Right lobe of liver (tissue), 6 donors: ENCODE measurements around the gene EIPR1. TPM values are rescaled to one million over a fixed set of nuclear protein-coding genes. Genes with fewer than 3 reads are reported as not detected.
"Not testable (repeated sequence)": the region's sequence is repeated elsewhere in the genome, so short reads cannot be mapped to it uniquely, and the experiment has no call there.

ENCODE experiments used
- ATAC-seq, 4 donors: fragments of 200-7000 bp; cut with Tn5 transposase; one replicate each; pipeline ENCODE4 v1.9.1; 2020; ENCODE audit warnings: mild to moderate bottlenecking in 4 of 4, moderate library complexity in 4 of 4
- DNase-seq, 3 donors: peaks; one replicate each; pipeline ENCODE4 v3.0.0-alpha.2; 2020
- H3K27ac ChIP-seq, 3 donors: fragments of 200-600 bp; one replicate each; pipeline ENCODE4 v1.8.0; 2022
- H3K27me3 ChIP-seq, 2 donors: fragments of 200-600 bp; one replicate each; pipeline ENCODE4 v1.8.0; 2022
- H3K36me3 ChIP-seq, 4 donors: fragments of 200-600 bp; sonication (generic) in 1 of 4; one replicate each; pipeline versions ENCODE4 v1.5.1 to v1.8.0; 2017 to 2022; ENCODE audit warnings: control low read depth in 1 of 4
- H3K4me1 ChIP-seq, 4 donors: fragments of 200-600 bp; sonication (generic) in 1 of 4; one replicate each; pipeline versions ENCODE4 v1.5.1 to v1.8.0; 2017 to 2022; ENCODE audit warnings: control low read depth in 1 of 4
- H3K4me3 ChIP-seq, 3 donors: fragments of 200-600 bp; one replicate each; pipeline ENCODE4 v1.8.0; 2022
- H3K9me3 ChIP-seq, 4 donors: fragments of 200-600 bp; sonication (generic) in 1 of 4; one replicate each; pipeline versions ENCODE4 v1.5.1 to v1.8.0; 2017 to 2022; ENCODE audit warnings: control low read depth in 1 of 4
- POLR2A ChIP-seq: fragments of 450-650 bp; IDR thresholded peaks from one replicate; pipeline ENCODE4 v1.6.1; 2017; ENCODE audit warnings: antibody characterized with exemption, mild to moderate bottlenecking
- WGBS: methylation state at CpG from one replicate; pipeline ENCODE4 v1.1.6; 2018; ENCODE audit warnings: low coverage, low lambda C conversion rate; ENCODE audit not compliant: insufficient coverage; ENCODE audit errors: missing lambda C conversion rate; 5-methylcytosine and 5-hydroxymethylcytosine counted together
- intact Hi-C, 2 donors: fragments of 100-400 bp; cut with DNase I; formaldehyde crosslinking; loops; one replicate each; pipeline versions ENCODE4 v1.11.2 to v1.14.1; 2022
- total RNA-seq, 6 experiments: library from RNA; depleted of rRNA in 2 of 6; stranded (reverse); fragments of >200 nt in 2 of 6; fragmentation: NEBNext Ultra II Directional in 3 of 6; extraction: Animal tissue kit (Norgen Biotek cat#: 25700) in 3 of 6; gene quantifications; one replicate each; pipeline versions ENCODE4 v1.1.0 to v1.2.4, GENCODE V29; 2016 to 2023
- TF ChIP-seq, protein P1 (sequence below), 4 donors: fragments of 200-600 bp in 3 of 4; fragments of 450-650 bp in 1 of 4; IDR thresholded peaks; one replicate each; pipeline versions ENCODE4 v1.5.1 to v1.8.0; 2016 to 2022; ENCODE audit warnings: antibody characterized with exemption in 4 of 4, mild to moderate bottlenecking in 2 of 4
- donor health status: DM: no; HTN: yes; CAD: no.
- donor health status: DM: no; HTN: no; CAD: no.
- donor health status: DM: no; HTN: no; CAD: no.
- donor health status: DM: no; HTN: yes; CAD: no.
- donor health status: DM: no; HTN: yes; CAD: no.

The EIPR1 gene
- total RNA-seq, 6 experiments from 2014 or later: 6.8 to 40.6 (median 11.6) TPM

DNA sequence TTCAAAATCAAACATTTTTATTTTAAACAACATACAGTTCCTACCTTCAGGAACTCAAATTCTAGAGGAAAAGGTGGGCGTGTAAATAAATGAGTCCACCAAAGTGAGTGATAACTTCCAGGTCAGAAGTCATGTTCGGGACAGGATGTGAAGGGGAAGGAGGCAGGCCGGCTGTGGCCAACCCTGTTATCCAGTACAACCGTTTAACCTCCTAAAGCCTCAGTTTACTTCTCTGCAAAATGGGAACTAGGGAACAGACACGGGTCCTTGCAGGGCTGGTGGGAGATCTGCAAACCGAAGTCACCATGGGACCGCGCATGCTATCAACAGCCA, 373 bp downstream of the EIPR1 start:
- intact Hi-C loops: no loop called here
- TF ChIP-seq, protein P1, sequence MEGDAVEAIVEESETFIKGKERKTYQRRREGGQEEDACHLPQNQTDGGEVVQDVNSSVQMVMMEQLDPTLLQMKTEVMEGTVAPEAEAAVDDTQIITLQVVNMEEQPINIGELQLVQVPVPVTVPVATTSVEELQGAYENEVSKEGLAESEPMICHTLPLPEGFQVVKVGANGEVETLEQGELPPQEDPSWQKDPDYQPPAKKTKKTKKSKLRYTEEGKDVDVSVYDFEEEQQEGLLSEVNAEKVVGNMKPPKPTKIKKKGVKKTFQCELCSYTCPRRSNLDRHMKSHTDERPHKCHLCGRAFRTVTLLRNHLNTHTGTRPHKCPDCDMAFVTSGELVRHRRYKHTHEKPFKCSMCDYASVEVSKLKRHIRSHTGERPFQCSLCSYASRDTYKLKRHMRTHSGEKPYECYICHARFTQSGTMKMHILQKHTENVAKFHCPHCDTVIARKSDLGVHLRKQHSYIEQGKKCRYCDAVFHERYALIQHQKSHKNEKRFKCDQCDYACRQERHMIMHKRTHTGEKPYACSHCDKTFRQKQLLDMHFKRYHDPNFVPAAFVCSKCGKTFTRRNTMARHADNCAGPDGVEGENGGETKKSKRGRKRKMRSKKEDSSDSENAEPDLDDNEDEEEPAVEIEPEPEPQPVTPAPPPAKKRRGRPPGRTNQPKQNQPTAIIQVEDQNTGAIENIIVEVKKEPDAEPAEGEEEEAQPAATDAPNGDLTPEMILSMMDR (IDR thresholded peaks at IDR 0.05): no peak
- TF ChIP-seq POLR2A: no peak
- H3K4me1 ChIP-seq: peaks cover 0 to 30% (median 0%) of the 10 kb centered on the region in 4 donors
- 2% methylated on average over 4 of the region's 8 CpGs for WGBS
- no peaks in the 10 kb centered on the region for H3K27me3 ChIP-seq
- H3K4me3 ChIP-seq: peak overlapping the region; percentile 79 to 93 (median 80)
- peak; percentile 4 to 13 (median 7) for ATAC-seq
- no peaks in the 10 kb centered on the region for H3K36me3 ChIP-seq
- H3K9me3 ChIP-seq: no peaks in the 10 kb centered on the region
- no peak for DNase-seq
- peak overlapping the region in 1 of 3 donors; percentile 61 for H3K27ac ChIP-seq

DNA sequence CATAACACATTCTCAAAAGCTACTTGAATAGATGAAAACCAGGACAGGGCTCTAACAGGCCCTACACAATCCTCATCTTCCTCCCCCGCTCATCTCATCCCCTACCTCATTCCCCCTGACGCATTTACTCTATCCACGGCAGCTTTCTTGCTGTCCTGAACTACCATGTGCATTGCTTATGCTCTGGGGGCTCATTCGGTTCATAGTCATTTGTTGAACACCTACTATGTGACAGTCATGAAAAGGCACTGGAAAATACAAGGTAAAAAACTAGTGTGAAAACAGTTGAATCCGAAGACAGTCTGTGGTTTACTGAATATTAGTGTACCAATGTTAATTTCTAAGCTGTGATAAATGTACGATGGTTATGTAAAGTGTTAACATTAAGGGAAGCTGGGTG, 797 bp downstream of the EIPR1 start:
- Histone ChIP-seq H3K27me3 (no peaks in the 10 kb centered on the region), H3K4me1 (peaks cover 0 to 30% (median 0%) of the 10 kb centered on the region in 4 donors), H3K27ac (peak overlapping the region in 1 of 3 donors; percentile 61), H3K36me3 (no peaks in the 10 kb centered on the region), H3K9me3 (no peaks in the 10 kb centered on the region), H3K4me3 (peak overlapping the region; percentile 79 to 93 (median 80))
- no peak for ATAC-seq
- TF ChIP-seq, protein P1 (IDR thresholded peaks at IDR 0.05): no peak
- no peak for TF ChIP-seq POLR2A
- intact Hi-C loops: no loop called here
- DNase-seq: no peak
- 68% methylated on average over 6 of the region's 6 CpGs for WGBS

DNA sequence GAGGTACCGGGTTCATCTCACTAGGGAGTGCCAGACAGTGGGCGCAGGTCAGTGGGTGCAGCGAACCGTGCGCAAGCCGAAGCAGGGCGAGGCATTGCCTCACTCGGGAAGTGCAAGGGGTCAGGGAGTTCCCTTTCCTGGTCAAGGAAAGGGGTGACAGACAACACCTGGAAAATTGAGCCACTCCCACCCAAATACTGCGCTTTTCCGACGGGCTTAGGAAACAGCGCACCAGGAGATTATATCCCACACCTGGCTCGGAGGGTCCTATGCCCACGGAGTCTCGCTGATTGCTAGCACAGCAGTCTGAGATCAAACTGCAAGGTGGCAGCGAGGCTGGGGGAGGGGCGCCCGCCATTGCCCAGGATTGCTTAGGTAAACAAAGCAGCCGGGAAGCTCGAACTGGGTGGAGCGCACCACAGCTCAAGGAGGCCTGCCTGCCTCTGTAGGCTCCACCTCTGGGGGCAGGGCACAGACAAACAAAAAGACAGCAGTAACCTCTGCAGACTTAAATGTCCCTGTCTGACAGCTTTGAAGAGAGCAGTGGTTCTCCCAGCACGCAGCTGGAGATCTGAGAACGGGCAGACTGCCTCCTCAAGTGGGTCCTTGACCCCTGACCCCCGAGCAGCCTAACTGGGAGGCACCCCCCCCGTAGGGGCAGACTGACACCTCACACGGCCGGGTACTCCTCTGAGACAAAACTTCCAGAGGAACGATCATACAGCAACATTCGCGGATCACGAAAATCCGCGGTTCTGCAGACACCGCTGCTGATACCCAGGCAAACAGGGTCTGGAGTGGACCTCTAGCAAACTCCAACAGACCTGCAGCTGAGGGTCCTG, 8.1 kb downstream of the EIPR1 start:
- H3K4me3 ChIP-seq, H3K27ac ChIP-seq, DNase-seq, ATAC-seq, H3K4me1 ChIP-seq, intact Hi-C loops, H3K27me3 ChIP-seq, H3K36me3 ChIP-seq, H3K9me3 ChIP-seq: not testable (repeated sequence)
- WGBS: 94% methylated on average over 2 of the region's 34 CpGs

DNA sequence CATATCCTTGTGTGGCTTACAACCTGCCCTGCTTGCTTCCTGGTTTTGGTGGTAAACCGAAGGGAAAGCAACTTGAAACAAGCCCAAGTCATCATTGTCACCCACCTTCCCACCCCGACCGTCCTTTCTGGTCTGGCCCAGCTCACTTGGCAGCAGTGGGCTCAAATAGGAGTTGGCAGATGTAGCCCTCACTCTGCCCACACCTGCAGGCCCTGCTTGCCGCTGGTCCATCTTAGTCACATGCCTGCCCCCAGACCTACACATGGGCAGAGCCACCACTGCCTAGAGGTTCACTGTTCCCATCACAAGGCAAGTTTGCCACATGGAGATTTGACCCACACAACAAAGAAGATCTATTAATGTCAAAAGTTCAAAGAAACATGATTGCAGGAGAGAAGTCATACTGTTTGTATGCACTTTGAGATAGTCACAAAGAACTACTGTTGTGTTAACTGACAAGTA, 9.3 kb downstream of the EIPR1 start:
- H3K27ac ChIP-seq: no peak overlapping the region
- ATAC-seq (no peak), DNase-seq (no peak)
- no peaks in the 10 kb centered on the region for H3K9me3 ChIP-seq
- no peak overlapping the region for H3K4me3 ChIP-seq
- TF ChIP-seq, protein P1 (IDR thresholded peaks at IDR 0.05): no peak
- TF ChIP-seq POLR2A: no peak
- 100% methylated on average over 1 of the region's 4 CpGs for WGBS
- intact Hi-C loops: no loop called here
- H3K27me3 ChIP-seq: no peaks in the 10 kb centered on the region
- no peaks in the 10 kb centered on the region for H3K4me1 ChIP-seq
- H3K36me3 ChIP-seq: no peaks in the 10 kb centered on the region

DNA sequence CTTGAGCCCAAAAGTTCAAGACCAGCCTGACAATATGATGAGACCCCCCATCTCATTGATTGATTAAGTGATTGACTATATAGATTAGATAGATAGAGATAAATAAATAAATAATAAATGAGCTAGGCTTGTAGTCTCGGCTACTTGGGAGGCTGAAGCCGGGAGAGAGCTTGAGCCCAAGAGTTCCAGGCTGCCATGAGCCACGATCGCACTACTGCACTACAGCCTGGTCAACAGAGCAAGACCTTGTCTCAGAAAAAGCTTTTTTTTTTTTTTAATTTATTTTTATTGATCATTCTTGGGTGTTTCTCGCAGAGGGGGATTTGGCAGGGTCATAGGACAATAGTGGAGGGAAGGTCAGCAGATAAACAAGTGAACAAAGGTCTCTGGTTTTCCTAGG, 12.4 kb downstream of the EIPR1 start:
- TF ChIP-seq, protein P1 (IDR thresholded peaks at IDR 0.05): no peak
- TF ChIP-seq POLR2A: no peak

More for the DNA sequence above, 12.4 kb downstream of the EIPR1 start:
- DNase-seq (no peak), ATAC-seq (no peak)
- H3K27ac ChIP-seq: no peak overlapping the region
- WGBS: 69% methylated on average over 5 of the region's 5 CpGs
- H3K4me3 ChIP-seq: no peak overlapping the region
- H3K36me3 ChIP-seq: no peaks in the 10 kb centered on the region
- intact Hi-C loops: no loop called here
- no peaks in the 10 kb centered on the region for H3K27me3 ChIP-seq
- H3K4me1 ChIP-seq: no peaks in the 10 kb centered on the region
- no peaks in the 10 kb centered on the region for H3K9me3 ChIP-seq
